Measurements from ENCODE around the gene PRDM16.

- TF ChIP-seq CTCF (IDR thresholded peaks at IDR 0.05; ENCODE audit: low read depth, low read length) (no peak), POLR2A (IDR thresholded peaks at IDR 0.05; ENCODE audit: extremely low read depth, insufficient read length) (no peak)
These were observed 330.7 kb downstream of the PRDM16 start for GRCh38 chr1:3399732-3400131.
